NCI-H2081 (cell line): ENCODE measurements around the gene PKP3.
"Not testable (repeated sequence)": the region's sequence is repeated elsewhere in the genome, so short reads cannot be mapped to it uniquely, and the experiment has no call there.

ENCODE experiments used
- DNase-seq, 2 experiments: peaks; one replicate each; lab custom pipeline; 2025; lab: John Stamatoyannopoulos, UW

PKP3 gene, protein sequence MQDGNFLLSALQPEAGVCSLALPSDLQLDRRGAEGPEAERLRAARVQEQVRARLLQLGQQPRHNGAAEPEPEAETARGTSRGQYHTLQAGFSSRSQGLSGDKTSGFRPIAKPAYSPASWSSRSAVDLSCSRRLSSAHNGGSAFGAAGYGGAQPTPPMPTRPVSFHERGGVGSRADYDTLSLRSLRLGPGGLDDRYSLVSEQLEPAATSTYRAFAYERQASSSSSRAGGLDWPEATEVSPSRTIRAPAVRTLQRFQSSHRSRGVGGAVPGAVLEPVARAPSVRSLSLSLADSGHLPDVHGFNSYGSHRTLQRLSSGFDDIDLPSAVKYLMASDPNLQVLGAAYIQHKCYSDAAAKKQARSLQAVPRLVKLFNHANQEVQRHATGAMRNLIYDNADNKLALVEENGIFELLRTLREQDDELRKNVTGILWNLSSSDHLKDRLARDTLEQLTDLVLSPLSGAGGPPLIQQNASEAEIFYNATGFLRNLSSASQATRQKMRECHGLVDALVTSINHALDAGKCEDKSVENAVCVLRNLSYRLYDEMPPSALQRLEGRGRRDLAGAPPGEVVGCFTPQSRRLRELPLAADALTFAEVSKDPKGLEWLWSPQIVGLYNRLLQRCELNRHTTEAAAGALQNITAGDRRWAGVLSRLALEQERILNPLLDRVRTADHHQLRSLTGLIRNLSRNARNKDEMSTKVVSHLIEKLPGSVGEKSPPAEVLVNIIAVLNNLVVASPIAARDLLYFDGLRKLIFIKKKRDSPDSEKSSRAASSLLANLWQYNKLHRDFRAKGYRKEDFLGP

DNA sequence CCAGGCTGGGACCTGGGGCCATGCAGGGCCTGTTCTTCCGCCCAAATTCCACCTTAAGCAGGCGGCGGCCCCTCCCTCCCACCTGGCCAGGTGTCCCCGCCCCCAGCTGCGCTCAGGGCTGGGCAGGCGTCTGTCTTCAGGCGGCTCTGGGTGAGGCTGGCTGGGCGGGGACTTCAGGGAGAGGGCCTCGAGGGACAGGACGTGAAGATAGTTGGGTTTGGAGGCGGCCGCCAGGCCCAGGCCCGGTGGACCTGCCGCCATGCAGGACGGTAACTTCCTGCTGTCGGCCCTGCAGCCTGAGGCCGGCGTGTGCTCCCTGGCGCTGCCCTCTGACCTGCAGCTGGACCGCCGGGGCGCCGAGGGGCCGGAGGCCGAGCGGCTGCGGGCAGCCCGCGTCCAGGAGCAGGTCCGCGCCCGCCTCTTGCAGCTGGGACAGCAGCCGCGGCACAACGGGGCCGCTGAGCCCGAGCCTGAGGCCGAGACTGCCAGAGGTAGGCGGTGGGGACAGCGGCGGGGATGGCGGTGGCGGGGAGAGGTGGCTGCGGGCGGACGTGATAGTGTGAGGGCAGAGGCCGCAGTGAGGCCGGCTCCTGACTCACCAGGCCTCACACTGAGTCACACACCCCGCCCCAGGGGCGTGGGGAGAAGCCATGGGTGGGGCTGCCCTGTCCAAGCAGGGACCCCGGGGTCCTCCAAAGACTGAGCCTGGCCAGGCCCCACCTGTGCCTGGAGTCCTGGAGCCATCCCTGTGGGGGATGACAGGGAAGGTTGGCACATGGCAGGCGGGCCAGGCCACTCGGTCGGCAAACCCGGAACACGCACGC lies at the start of gene PKP3:
Gene PKP3, plus strand, starts transcription at position 176 of the 824 bp plus-strand sequence. Its CDS starts 84 bp downstream, at position 260.
- peak; percentile 74 to 75 for DNase-seq

DNA sequence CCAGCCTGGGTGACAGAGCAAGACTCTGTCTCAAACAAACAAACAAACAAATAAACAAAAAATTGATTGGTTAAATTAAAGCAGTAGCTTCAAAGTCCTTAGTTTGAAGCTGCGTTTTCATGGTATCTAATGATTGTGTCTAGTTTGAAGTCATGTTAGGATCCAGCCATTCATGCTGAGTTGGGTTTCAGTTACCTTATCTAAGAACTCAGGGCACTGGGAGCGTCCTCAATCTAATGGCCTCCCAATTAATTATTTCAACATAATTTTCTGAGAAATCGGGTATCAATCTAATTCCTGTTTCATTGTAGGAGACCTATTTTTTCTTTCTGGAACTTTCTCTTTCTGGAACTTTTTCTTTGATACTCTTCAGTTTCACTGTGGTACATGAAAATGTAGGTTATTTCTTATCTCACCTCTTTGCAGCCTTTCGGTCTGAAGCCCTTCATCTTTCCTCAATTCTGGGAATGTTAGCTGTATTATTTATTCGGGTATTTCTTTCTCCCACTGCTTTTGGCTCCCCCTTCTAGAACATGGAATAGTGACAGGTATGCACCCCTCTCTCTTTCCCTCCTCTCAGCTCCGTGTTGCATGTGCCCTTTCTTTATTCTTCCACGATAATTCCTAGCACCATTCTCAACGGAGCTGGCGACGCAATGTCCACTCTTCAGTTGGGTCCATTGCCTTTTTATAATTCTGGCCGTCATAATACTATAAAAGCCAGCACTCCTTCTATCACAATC lies 49.0 kb upstream of the PKP3 start:
- no peak for DNase-seq

DNA sequence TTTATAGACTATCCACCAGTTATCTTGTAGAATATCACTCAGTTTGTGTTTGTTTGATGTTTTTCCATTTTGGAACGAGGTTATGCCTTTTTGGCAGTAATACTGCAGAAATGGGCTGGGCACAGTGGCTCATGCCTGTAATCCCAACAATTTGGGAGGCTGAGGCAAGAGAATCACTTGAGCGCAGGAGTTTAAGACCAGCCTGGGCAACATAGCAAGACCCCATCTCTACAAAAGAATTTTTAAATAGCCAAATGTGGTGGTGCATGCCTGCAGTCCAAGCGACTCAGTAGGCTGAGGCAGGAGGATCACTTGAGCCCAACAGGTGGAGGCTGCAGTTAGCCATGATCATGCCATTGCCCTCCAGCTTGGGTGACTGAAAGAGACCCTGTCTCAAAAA lies 47.5 kb upstream of the PKP3 start:
- DNase-seq = no peak

DNA sequence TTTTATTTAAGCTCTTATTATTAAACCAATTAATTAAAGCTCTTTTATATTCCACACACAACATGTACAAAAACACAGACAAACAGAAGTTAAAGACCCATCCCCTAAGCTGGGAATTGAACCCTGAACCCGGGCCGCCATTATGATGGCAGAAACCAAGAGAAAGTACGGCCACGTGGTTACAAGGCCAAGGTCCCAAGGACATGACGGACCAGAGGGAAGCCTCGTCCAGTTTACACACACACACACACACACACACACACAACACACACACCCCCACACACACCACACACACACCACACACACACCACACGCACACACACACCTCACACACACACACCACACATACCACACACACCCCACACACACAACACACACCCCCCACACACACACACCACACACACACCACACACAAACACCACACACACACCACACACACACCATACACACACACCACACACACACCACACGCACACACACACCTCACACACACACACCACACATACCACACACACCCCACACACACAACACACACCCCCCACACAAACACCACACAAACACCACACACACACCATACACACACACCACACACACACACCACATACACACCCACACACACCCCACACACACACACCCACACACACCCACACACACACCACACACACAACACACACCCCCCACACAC lies 44.6 kb upstream of the PKP3 start:
- not testable (repeated sequence) for DNase-seq

DNA sequence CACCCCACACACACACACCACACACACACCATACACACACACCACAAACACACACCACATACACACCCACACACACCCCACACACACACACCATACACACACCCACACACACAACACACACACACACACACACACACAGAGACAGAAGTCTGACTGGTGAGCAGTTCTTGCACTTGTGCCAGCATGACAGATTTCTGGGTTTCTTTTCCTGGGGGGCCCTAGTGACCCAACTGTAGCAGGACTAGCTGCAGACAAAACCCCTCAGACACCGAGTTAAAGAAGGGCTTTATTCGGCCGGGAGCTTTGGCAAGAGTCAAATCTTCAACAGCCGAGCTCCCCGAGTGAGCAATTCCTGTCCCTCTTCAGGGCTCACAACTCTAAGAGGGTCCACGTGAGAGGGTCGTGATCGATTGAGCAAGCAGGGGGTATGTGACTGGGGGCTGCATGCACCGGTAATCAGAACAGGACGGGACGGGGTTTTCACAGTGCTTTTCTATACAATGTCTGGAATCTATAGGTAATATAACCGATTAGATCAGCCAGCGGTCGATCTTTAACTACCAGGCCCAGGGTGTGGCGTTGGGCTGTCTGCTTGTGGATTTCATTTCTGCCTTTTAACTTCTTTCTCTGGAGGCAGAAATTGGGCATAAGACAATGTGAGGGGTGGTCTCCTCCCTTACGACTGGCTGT lies 43.8 kb upstream of the PKP3 start:
- DNase-seq = not testable (repeated sequence)

DNA sequence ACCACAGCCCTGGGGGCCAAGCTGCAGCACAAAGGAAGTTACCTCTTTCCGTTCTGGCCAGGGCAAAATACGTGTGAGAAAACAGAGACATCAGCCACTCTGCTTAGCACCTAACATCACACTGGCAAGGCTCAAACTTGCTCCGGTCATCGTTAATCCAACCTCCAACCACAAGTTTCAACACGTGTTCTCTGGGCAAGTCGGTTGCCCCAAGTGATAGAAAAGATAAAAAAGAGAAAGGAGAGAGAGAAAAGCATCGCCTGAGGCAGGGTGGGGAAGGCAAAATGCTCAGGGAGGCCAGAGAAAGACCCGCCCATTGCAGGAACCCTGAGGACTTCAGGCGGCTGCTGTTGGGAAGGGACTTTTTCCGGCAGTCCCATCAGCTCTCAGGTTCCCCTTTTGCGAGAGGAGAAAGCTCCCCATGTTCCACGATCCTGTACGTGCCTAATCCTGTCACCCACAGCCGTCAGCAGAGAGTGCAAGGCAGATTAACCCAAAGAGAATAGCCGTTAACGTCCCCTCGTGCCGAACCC lies 43.2 kb upstream of the PKP3 start:
- DNase-seq = no peak

DNA sequence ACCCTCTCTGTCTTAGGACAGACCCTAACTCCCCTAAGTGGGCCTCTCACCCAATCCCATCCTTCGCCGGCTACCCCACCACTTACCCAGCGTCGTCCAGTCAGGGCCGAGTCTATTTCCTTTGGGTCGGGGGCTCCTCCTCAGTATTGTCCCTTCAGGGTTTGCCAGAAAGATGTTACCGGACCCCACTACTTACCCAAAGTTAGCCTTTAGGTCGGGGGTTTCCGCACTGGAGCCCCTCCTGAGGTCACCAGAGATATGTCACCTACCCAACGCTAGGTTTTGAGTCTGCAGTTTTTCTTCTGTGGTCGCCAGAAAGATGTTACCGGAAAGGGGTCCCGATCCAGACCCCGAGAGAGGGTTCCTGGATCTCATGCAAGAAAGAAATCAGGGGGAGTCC lies 42.6 kb upstream of the PKP3 start:
- no peak for DNase-seq

DNA sequence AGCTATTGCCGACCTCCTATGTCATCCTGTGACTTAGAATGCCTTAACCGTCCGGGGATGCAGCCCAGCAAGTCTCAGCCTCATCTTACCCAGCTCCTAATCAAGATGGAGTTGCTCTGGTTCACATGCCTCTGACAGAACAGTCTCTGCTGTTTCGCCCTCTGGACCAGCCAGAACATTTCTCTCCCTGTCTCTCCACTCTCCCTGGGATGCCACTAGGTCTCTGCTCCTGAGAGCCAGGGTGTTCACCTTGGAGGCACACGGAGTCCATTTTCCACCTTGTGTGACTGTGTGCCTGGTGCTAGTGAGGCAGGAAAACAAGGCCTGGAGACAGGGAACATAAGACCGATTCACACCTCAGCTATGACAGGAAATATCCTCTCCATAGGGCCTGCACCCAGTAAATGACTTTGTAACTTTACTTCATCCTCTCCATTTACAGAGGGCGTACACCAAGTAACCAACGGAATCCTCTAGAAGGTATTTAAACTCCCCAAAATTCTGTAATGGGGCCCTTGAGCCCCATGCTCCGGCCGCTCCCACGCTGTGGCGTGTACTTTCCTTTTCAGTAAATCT lies 41.5 kb upstream of the PKP3 start:
- no peak for DNase-seq

DNA sequence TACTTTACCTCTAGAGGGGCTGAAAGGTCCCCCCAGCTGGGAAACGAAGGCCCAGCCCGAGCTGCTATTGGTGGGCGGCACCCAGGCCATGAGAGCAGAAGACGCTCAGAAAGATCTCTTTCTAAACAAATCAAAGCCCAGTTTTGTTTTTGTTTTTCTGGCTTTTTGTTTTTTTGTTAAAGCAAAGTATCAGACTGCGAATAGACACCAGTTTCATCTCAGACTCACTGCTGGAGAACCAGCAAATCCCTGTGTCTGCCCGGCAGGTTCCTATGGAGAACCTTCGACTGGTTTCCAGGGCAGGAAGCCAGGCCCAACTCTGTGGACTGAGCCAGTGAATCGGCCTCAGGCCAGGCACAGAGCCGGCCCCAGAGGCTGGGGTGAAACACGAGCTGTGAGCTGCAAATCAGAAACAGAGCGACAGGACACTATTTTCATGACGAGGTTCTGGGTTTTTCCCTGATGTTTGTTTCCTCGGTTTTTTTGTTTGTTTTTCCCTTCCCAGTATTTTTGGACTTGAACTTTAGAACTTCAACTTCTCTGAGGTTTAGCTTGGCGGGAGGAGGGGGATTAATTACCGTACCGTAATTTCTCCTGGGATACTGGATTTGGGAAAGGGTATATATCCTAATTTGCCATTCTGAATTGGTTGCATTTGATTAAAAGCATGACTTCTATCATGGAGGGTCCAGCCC lies 40.7 kb upstream of the PKP3 start:
- DNase-seq = no peak

DNA sequence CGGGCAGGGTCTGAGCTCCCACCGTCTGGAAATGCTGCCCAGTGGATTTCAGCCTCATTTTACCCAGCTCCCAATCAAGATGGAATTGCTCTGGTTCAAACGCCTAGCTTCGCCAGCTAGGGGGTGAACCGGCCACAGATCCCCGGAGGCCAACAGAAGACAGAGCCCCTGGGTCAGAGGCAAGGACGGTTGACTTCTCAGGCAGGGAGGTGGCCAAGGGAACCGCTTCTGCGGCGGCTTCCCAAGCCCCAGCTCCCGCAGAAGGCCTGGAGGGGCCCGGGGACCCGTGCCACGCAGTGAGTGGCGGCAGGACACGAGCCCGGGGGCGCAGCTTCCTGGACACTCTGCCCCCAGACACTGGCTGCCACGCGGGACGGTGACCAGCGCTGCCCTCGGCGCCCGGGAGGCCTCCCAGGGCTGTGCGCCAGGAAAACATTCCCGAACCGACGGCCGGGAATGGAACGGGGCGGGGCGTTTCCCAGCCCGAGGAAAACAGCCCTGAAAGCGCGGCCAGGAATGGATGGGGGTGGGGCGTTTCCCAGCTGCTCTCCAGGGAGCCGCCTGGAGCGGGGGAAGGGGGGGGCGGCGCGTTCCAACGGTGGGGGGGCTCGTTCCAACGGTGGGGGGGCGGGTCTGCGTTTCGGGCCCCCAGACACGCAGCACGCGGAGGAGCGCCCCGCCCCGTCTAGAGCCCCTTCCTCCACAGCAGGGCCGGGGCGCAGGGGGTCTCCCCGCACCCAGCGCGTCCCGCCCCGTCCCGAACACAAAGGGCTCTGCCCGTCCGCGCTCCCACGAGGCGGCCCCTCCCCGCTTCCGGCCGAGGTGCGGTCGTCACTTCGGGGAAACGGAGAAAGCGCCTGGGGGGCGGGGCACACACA lies 38.2 kb upstream of the PKP3 start:
- DNase-seq = peak; percentile 24 to 58

DNA sequence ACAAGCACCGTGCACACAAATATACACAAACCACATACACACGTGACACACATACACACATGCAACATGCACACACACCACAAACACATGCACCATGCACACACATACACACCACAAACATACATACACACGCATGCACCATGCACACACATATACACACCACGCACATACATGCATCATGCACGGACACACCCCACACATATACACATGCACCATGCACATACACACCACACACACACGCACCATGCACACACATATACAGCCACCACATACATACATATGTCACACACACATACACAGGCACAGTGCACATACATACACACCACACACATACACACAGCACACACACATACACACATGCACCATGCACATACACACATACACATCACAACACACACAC lies 37.4 kb upstream of the PKP3 start:
- no peak for DNase-seq

DNA sequence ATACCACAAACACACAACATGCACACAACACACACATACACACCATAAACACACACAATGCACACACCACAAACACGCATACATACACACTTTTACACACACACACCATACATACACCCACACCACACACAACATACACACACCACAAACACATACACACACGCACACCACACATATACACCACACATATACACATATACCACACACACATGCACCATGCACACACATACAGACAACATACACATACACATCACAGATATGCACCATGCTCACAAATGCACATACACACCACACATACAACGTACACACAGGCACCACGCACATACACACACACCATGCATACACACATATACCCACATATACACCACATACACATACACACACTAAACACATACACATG lies 36.4 kb upstream of the PKP3 start:
- DNase-seq = no peak

DNA sequence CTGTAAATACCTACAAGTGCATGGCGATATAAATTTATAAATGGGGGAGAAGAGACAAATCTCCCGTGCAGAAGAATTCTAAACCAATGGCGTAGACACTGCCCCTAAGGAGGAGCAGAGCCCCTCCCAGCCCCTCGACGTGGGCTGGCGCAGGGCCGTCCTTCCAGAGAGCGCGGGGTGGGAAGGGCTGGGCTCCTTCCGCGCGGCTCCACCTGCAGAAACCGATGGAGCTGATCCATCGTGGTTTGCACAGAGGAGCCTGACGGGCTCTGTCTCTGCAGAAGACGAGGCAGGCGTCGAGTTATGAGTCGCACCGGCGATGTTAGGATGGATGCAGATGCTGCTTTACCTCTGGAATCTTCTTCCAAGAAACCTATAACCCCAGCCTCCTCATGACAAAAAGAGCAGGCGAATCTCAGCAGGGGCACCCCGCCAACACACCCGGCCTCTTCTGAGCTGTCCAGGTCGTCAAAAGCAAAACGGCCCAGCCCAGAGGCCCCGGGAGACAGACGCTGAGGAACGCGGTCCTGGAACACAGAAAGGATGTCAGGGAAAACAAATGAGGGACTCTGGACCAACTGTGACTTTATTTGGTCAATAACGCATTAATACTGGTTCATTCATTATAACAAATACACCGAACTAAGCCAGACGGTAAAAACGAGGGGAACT lies 35.7 kb upstream of the PKP3 start:
- DNase-seq = no peak

DNA sequence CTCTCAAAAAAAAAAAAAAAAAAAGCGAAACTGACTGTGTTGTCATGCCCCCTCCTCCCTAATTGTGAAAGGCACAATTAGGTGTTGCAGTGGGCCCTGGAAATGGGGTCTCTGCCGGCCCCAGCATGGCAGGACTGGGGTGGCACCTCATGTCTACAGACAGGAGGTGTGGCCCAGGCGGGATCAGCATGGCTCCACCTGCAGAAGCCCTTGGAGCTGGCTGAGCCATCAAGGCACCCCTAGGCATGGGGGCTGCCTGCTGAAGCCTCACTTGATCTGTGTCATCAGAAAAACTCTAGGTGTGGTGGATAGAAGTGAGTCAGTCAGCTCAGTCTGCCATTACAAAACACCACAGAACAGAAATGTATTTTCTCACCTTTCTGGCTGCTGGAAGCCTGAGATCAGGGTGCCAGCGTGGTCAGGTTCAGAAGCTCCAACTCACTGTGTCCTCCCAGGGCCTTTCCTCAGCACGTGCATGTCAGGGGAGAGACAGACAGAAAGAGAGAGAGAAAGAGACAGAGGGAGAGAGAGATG lies 34.8 kb upstream of the PKP3 start:
- no peak for DNase-seq

DNA sequence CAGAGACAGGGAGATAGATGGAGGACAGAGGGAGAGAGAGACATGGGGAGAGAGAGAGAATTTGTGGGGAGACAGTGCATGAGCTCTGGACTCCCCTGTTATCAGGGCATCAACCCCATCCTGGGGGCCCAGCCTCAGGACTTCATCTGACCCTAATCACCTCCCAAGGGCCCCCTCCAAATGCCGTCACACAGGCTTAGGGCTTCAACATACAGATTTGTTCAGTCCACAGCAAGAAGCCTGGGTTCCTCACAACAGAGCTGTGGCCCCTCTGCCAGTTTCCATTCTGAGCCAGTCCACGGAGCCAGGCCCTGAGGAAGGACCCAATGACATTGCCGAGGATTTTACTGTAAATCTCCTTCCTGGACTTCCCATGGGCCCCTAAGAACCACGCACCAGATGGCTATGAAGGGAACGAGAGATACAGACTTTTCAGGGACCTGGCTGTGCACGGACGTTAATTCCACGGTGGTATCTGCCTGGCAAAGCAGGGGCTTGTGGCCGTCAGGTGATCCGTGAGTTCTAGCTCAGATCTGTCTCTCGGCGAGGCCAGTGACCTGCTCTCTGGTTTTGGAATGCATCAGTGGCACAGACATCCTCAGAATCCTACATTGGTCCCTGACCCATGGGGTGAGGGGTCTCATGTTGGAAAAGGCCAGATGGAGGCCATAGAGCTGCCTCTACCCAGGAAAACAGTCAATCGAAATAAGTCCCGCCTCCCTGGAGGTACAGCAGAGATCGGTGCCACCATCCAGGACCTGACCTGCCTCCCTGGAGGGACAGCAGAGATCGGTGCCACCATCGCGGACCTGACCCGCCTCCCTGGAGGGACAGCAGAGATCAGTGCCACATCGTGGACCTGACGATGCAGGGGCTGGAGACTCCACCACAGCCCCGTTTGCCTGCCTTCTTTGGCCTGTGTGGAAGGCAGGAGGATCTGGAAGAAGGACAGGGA lies 33.4 kb upstream of the PKP3 start:
- no peak for DNase-seq
